IMR-90 (cell line): Measurements from ENCODE around the gene CKLF. TPM values are rescaled to one million over a fixed set of nuclear protein-coding genes. Genes with fewer than 3 reads are reported as not detected.

Source experiments
- ATAC-seq: fragments of 200-7000 bp; cut with Tn5 transposase; 2 replicates; pipeline ENCODE4 v1.9.1; 2020; ENCODE audit warnings: low read depth, mild to moderate bottlenecking, moderate library complexity
- BruUV-seq: library from RNA; stranded (reverse); fragments of 400-500 nt; replicated peaks from 2 replicates; lab custom pipeline; 2021; lab: Mats Ljungman, UMichigan
- CTCF ChIA-PET: fragments of 300-600 bp; formaldehyde crosslinking; extraction: SDS; loops from one replicate; lab custom pipeline; 2021; ENCODE audit warnings: antibody characterized with exemption; lab: Yijun Ruan, JAX
- POLR2A ChIA-PET: fragments of 300-600 bp; sonication (Branson Sonifier 250); formaldehyde crosslinking; loops from one replicate; lab custom pipeline; 2022; ENCODE audit warnings: antibody characterized with exemption; ENCODE audit not compliant: unreplicated experiment; lab: Charles Lee
- DNase-seq: peaks from one replicate; pipeline ENCODE4 v3.0.0; 2013
- H2AFZ ChIP-seq: replicated peaks from 2 replicates; pipeline ENCODE3; 2013; ENCODE audit warnings: low read length, mild to moderate bottlenecking; ENCODE audit not compliant: poor library complexity
- H2AK5ac ChIP-seq: 2 replicates; pipeline ENCODE4 v1.6.1; 2013; ENCODE audit warnings: low read depth, low read length, inconsistent platforms
- H2AK9ac ChIP-seq: replicated peaks from 2 replicates; pipeline ENCODE3; 2013; ENCODE audit warnings: mild to moderate bottlenecking, low read depth, low read length, moderate library complexity; ENCODE audit not compliant: poor library complexity
- H2BK120ac ChIP-seq: 2 replicates; pipeline ENCODE4 v1.6.1; 2013; ENCODE audit warnings: low read depth, low read length, inconsistent platforms
- H2BK15ac ChIP-seq: 3 replicates; pipeline ENCODE4 v1.6.1; 2013; ENCODE audit warnings: low read depth, low read length, inconsistent platforms
- H2BK20ac ChIP-seq: 2 replicates; pipeline ENCODE4 v1.6.1; 2013; ENCODE audit warnings: low read depth, mild to moderate bottlenecking, inconsistent platforms, low read length, moderate library complexity
- H2BK5ac ChIP-seq: 2 replicates; pipeline ENCODE4 v1.6.1; 2013; ENCODE audit warnings: mild to moderate bottlenecking, low read depth, low read length, inconsistent platforms; ENCODE audit not compliant: poor library complexity, severe bottlenecking
- H3K14ac ChIP-seq: replicated peaks from 2 replicates; pipeline ENCODE4 v1.6.1; 2013; ENCODE audit warnings: low read depth, low read length, inconsistent platforms
- H3K18ac ChIP-seq: 2 replicates; pipeline ENCODE4 v1.6.1; 2013; ENCODE audit warnings: low read depth, low read length, control low read depth
- H3K23ac ChIP-seq: 2 replicates; pipeline ENCODE4 v1.6.1; 2013; ENCODE audit warnings: low read depth, low read length, inconsistent platforms
- H3K27ac ChIP-seq: 2 replicates; pipeline ENCODE4 v1.5.1; 2013; ENCODE audit warnings: mild to moderate bottlenecking, control low read depth, low read length; ENCODE audit not compliant: insufficient read depth
- H3K27me3 ChIP-seq: 2 replicates; pipeline ENCODE4 v1.6.1; 2013; ENCODE audit warnings: low read length; ENCODE audit not compliant: control insufficient read depth, insufficient read depth
- H3K36me3 ChIP-seq: 2 replicates; pipeline ENCODE4 v1.6.1; 2013; ENCODE audit warnings: low read length, mixed read lengths; ENCODE audit not compliant: control insufficient read depth, insufficient read depth
- H3K4ac ChIP-seq: 2 replicates; pipeline ENCODE4 v1.6.1; 2013; ENCODE audit warnings: low read depth, low read length, inconsistent platforms
- H3K4me1 ChIP-seq: 2 replicates; pipeline ENCODE4 v1.6.1; 2013; ENCODE audit warnings: low read length, mixed read lengths; ENCODE audit not compliant: control insufficient read depth, insufficient read depth
- H3K4me2 ChIP-seq: 2 replicates; pipeline ENCODE4 v1.6.1; 2013; ENCODE audit warnings: low read depth, mild to moderate bottlenecking, control low read depth, low read length, moderate library complexity
- H3K4me3 ChIP-seq: 2 replicates; pipeline ENCODE4 v1.5.1; 2013; ENCODE audit warnings: low read depth, mild to moderate bottlenecking, control low read depth, low read length, moderate library complexity; ENCODE audit not compliant: insufficient read depth
- H3K56ac ChIP-seq: 2 replicates; pipeline ENCODE4 v1.6.1; 2013; ENCODE audit warnings: low read length, inconsistent platforms; ENCODE audit not compliant: insufficient read depth; ENCODE audit errors: extremely low read depth
- H3K79me1 ChIP-seq, 2 experiments: 2 replicates each; pipeline ENCODE4 v1.6.1; 2013; ENCODE audit warnings: low read length in 2 of 2, inconsistent platforms in 1 of 2, low read depth in 1 of 2
- H3K9ac ChIP-seq: 2 replicates; pipeline ENCODE4 v1.6.1; 2013; ENCODE audit warnings: low read depth, low read length, control low read depth
- H3K9me1 ChIP-seq: 2 replicates; pipeline ENCODE4 v1.6.1; 2013; ENCODE audit warnings: low read length, inconsistent platforms; ENCODE audit not compliant: insufficient read depth
- H3K9me3 ChIP-seq: 2 replicates; pipeline ENCODE4 v1.6.1; 2013; ENCODE audit warnings: low read length; ENCODE audit not compliant: control insufficient read depth, insufficient read depth
- H4K20me1 ChIP-seq: 2 replicates; pipeline ENCODE4 v1.6.1; 2013; ENCODE audit warnings: low read length, inconsistent platforms; ENCODE audit not compliant: insufficient read depth
- H4K5ac ChIP-seq: 2 replicates; pipeline ENCODE4 v1.6.1; 2013; ENCODE audit warnings: mild to moderate bottlenecking, low read depth, low read length, control low read depth
- H4K8ac ChIP-seq, 2 experiments: 2 replicates each; pipeline ENCODE4 v1.6.1; 2013; ENCODE audit warnings: low read depth in 2 of 2, low read length in 2 of 2, control low read depth in 1 of 2, inconsistent platforms in 1 of 2
- H4K91ac ChIP-seq: 2 replicates; pipeline ENCODE4 v1.6.1; 2013; ENCODE audit warnings: low read depth, low read length, inconsistent platforms; ENCODE audit not compliant: insufficient read depth
- CEBPB ChIP-seq: IDR thresholded peaks from 2 replicates; pipeline ENCODE4 v1.6.1; 2012; ENCODE audit warnings: low read depth, low read length, improper control_type of control experiment
- CTCF ChIP-seq: conservative IDR thresholded peaks from 2 replicates; pipeline ENCODE4 v1.5.1; 2012; ENCODE audit warnings: mild to moderate bottlenecking, low read depth, low read length, improper control_type of control experiment
- ELK1 ChIP-seq: fragments of 150-350 bp; IDR thresholded peaks from 2 replicates; pipeline ENCODE4 v1.6.1; 2016; ENCODE audit warnings: low read depth, mild to moderate bottlenecking, low read length, moderate library complexity, borderline replicate concordance
- FOS ChIP-seq: fragments of 150-350 bp; IDR thresholded peaks from 2 replicates; pipeline ENCODE4 v1.6.1; 2016; ENCODE audit warnings: low read depth, low read length
- MAZ ChIP-seq: IDR thresholded peaks from 2 replicates; pipeline ENCODE4 v1.6.1; 2012; ENCODE audit warnings: low read depth, mild to moderate bottlenecking, low read length, improper control_type of control experiment, moderate library complexity, borderline replicate concordance
- MXI1 ChIP-seq: IDR thresholded peaks from 2 replicates; pipeline ENCODE4 v1.6.1; 2012; ENCODE audit warnings: low read depth, mild to moderate bottlenecking, low read length, moderate library complexity, borderline replicate concordance
- POLR2A ChIP-seq: IDR thresholded peaks from 2 replicates; pipeline ENCODE4 v1.6.1; 2012; ENCODE audit warnings: mild to moderate bottlenecking, low read depth, low read length
- RAD21 ChIP-seq: IDR thresholded peaks from 2 replicates; pipeline ENCODE4 v1.6.1; 2012; ENCODE audit warnings: low read length, improper control_type of control experiment
- RCOR1 ChIP-seq: IDR thresholded peaks from 2 replicates; pipeline ENCODE4 v1.6.1; 2012; ENCODE audit warnings: mild to moderate bottlenecking, low read length, improper control_type of control experiment; ENCODE audit not compliant: insufficient replicate concordance
- SMC3 ChIP-seq: fragments of 150-350 bp; IDR thresholded peaks from 2 replicates; pipeline ENCODE4 v1.6.1; 2016; ENCODE audit warnings: low read depth, mild to moderate bottlenecking, antibody characterized with exemption, low read length, moderate library complexity
- USF2 ChIP-seq: fragments of 150-350 bp; IDR thresholded peaks from 2 replicates; pipeline ENCODE4 v1.6.1; 2017; ENCODE audit warnings: mild to moderate bottlenecking, antibody characterized with exemption, low read length, low read depth
- WGBS, 2 experiments: methylation state at CpG; one replicate each; pipeline versions ENCODE4 v1.1.5 to v1.1.7; 2013; ENCODE audit warnings: missing lambda C conversion rate in 2 of 2; ENCODE audit not compliant: insufficient read length in 1 of 2; ENCODE audit errors: extremely low coverage in 2 of 2; 5-methylcytosine and 5-hydroxymethylcytosine counted together
- dilution Hi-C: fragments of 300-500 bp; cut with HindIII; formaldehyde crosslinking; loops from one replicate; pipeline ENCODE4 v1.14.3; 2018; ENCODE audit warnings: low sequenced_read_pairs; ENCODE audit not compliant: unreplicated experiment
- in situ Hi-C: fragments of 300-500 bp; cut with MboI; formaldehyde crosslinking; loops from 3 replicates; pipeline ENCODE4 v1.14.3; 2019; ENCODE audit warnings: low sequenced_read_pairs, inconsistent platforms, mixed read lengths
- intact Hi-C: fragments of 100-400 bp; cut with micrococcal nuclease; formaldehyde crosslinking; loops from 2 replicates; pipeline ENCODE4 v1.10.0; 2022
- polyA plus RNA-seq, 3 experiments: library from polyadenylated mRNA; depleted of rRNA; stranded (reverse); fragments of >200 nt; gene quantifications; 2 replicates each; pipeline ENCODE4 v1.2.3, GENCODE V29; 2012; ENCODE audit warnings: low replicate concordance in 1 of 3
- total RNA-seq: library from RNA; depleted of rRNA; stranded (reverse); fragments of >200 nt; gene quantifications from 2 replicates; pipeline ENCODE4 v1.2.3, GENCODE V29; 2012

Gene CKLF
- total and polyA plus RNA-seq, 2 of the 4 experiments (the other 2 are of a cell fraction): 60.8 to 92.2 TPM

- H2AK5ac ChIP-seq: peak overlapping the region; percentile 98
- peaks cover 5% of the 10 kb centered on the region; the same call in 1 of the 2 replicates for H3K36me3 ChIP-seq
- no peaks in the 10 kb centered on the region for H3K9me3 ChIP-seq
- DNase-seq: peak; percentile 37
- H2BK15ac ChIP-seq: peak overlapping the region; percentile 68; the same call in 2 of the 3 replicates
- peak overlapping the region; percentile 88 for H2AFZ ChIP-seq
- H3K14ac ChIP-seq: peak overlapping the region; percentile 87
- no peaks in the 10 kb centered on the region for H3K27me3 ChIP-seq
- H3K9me1 ChIP-seq: peaks cover 48% of the 10 kb centered on the region
- no peak overlapping the region for H3K4me3 ChIP-seq
- in situ Hi-C loops (no loop called here), intact Hi-C loops (loop anchor here (1.0 kb wide), 1 partner anchor 110 kb away; no protein-coding TSS in a partner anchor), dilution Hi-C loops (no loop called here)
- H2AK9ac ChIP-seq: peak overlapping the region; percentile 97
- peaks cover 2% of the 10 kb centered on the region; the same call in 1 of the 2 replicates for H4K20me1 ChIP-seq
- H4K91ac ChIP-seq: peak overlapping the region; percentile 94
- H2BK20ac ChIP-seq: peak overlapping the region; percentile 89
- peak overlapping the region; percentile 46; the same call in 1 of the 2 replicates for H3K56ac ChIP-seq
- TF ChIP-seq MXI1: no peak
- TF ChIP-seq ELK1: no peak
- TF ChIP-seq USF2: no peak
- TF ChIP-seq CTCF: peak; percentile 61
- peak; percentile 50 for TF ChIP-seq SMC3
- no peak for TF ChIP-seq RCOR1
- no peak for TF ChIP-seq POLR2A
- TF ChIP-seq FOS: no peak
- TF ChIP-seq MAZ: no peak
- no peak for TF ChIP-seq CEBPB
- TF ChIP-seq RAD21: peak; percentile 69
- POLR2A ChIA-PET: interaction anchor here (0.5 kb wide), 1 partner anchor 28 kb away, joined by 5 read pairs; no protein-coding TSS in a partner anchor
- H2BK5ac ChIP-seq: peak overlapping the region; percentile 86
- H3K23ac ChIP-seq: peak overlapping the region; percentile 86; the same call in 1 of the 2 replicates
- H4K8ac ChIP-seq: peak overlapping the region; percentile 17 to 91; a peak in 3 of 4 replicates
- BruUV-seq: no TSS peak
- H3K27ac ChIP-seq: peak overlapping the region; percentile 86
- peak overlapping the region; percentile 97 for H2BK120ac ChIP-seq
- H4K5ac ChIP-seq: peak overlapping the region; percentile 69
- WGBS, 2 experiments: 77% methylated on average over 10 of the region's 12 CpGs; no CpG with 5 or more reads in 1 of the 2 experiments
- peak overlapping the region; percentile 36 for H3K9ac ChIP-seq
- peak overlapping the region; percentile 40; the same call in 1 of the 2 replicates for H3K4me2 ChIP-seq
- peaks cover under 1 to 45% of the 10 kb centered on the region in 2 experiments; a peak in 3 of 4 replicates for H3K79me1 ChIP-seq
- peak overlapping the region; percentile 73 for H3K18ac ChIP-seq
- H3K4me1 ChIP-seq: peaks cover 35% of the 10 kb centered on the region
- CTCF ChIA-PET: interaction anchor here (0.6 to 1.5 kb wide), 8 partner anchors 28 to 158 kb away, joined by 3 to 5 read pairs (median 4); no protein-coding TSS in a partner anchor
- ATAC-seq: peak; percentile 16
- peak overlapping the region; percentile 95 for H3K4ac ChIP-seq
Measured at GRCh38 chr16:66515596-66516508, 36.5 kb upstream of the CKLF start.
